Activated CD4-positive, alpha-beta T cell treated with anti-CD3 and anti-CD28 coated beads, Interleukin-2, amount 10 ng/mL, durations not matched to agents 7 days and 5 days (primary cell): ENCODE measurements around the gene CTNNA3. TPM values are rescaled to one million over a fixed set of nuclear protein-coding genes. Genes with fewer than 3 reads are reported as not detected.

Source experiments
- CTCF ChIA-PET: fragments of 350-600 bp; sonication (Branson Sonifier 250); formaldehyde crosslinking; loops from one replicate; lab custom pipeline; 2021; ENCODE audit warnings: antibody characterized with exemption; lab: Charles Lee
- POLR2A ChIA-PET: fragments of 350-600 bp; sonication (Branson Sonifier 250); formaldehyde crosslinking; loops from one replicate; lab custom pipeline; 2021; ENCODE audit warnings: antibody characterized with exemption; lab: Charles Lee
- DNase-seq: peaks from one replicate; pipeline ENCODE4 v3.0.0-alpha.2; 2020
- H3K27ac Mint-ChIP-seq: one replicate; pipeline ENCODE4 v1.8.0; 2021; ENCODE audit warnings: mild to moderate bottlenecking, moderate library complexity, mixed read lengths
- H3K27me3 Mint-ChIP-seq: one replicate; pipeline ENCODE4 v1.8.0; 2021; ENCODE audit warnings: mixed read lengths
- H3K36me3 Mint-ChIP-seq: one replicate; pipeline ENCODE4 v1.8.0; 2021; ENCODE audit warnings: low read depth, mixed read lengths
- H3K4me1 Mint-ChIP-seq: one replicate; pipeline ENCODE4 v1.8.0; 2021; ENCODE audit warnings: mixed read lengths
- H3K4me3 Mint-ChIP-seq: one replicate; pipeline ENCODE4 v1.8.0; 2021; ENCODE audit warnings: mild to moderate bottlenecking, moderate library complexity, mixed read lengths
- H3K9me3 Mint-ChIP-seq: one replicate; pipeline ENCODE4 v1.8.0; 2021; ENCODE audit warnings: mixed read lengths
- total RNA-seq, 2 experiments: library from RNA; stranded (reverse); gene quantifications; one replicate each; pipeline ENCODE4 v1.2.3, GENCODE V29; 2021

Gene CTNNA3
- total RNA-seq, 2 experiments from 2014 or later: 0.57 to 0.58 TPM

- Mint-ChIP-seq H3K4me3 (no peak overlapping the region), H3K4me1 (no peaks in the 10 kb centered on the region), H3K27ac (no peak overlapping the region), H3K9me3 (no peaks in the 10 kb centered on the region), H3K36me3 (no peaks in the 10 kb centered on the region), H3K27me3 (peaks cover 35% of the 10 kb centered on the region)
- POLR2A ChIA-PET: no interaction called here
- CTCF ChIA-PET: no interaction called here
- DNase-seq: no peak
Measured at GRCh38 chr10:66929375-66929774, 766.6 kb downstream of the CTNNA3 start.

GRCh38 chr10:66928776-66929175, 767.2 kb downstream of the CTNNA3 start:
- H3K4me3 Mint-ChIP-seq: no peak overlapping the region
- POLR2A ChIA-PET: no interaction called here
- no peak for DNase-seq
- no peaks in the 10 kb centered on the region for H3K36me3 Mint-ChIP-seq
- peaks cover 35% of the 10 kb centered on the region for H3K27me3 Mint-ChIP-seq
- H3K27ac Mint-ChIP-seq: no peak overlapping the region
- H3K9me3 Mint-ChIP-seq: no peaks in the 10 kb centered on the region
- CTCF ChIA-PET: interaction anchor here (0.6 kb wide), 1 partner anchor 12 kb away, joined by 3 read pairs; no protein-coding TSS in a partner anchor
- H3K4me1 Mint-ChIP-seq: no peaks in the 10 kb centered on the region

GRCh38 chr10:66927971-66928770, 767.8 kb downstream of the CTNNA3 start:
- H3K27ac Mint-ChIP-seq: no peak overlapping the region
- ChIA-PET CTCF (interaction anchor here (0.6 to 1.1 kb wide), 2 partner anchors 10 to 12 kb away, joined by 3 read pairs; no protein-coding TSS in a partner anchor), POLR2A (no interaction called here)
- peaks cover 35% of the 10 kb centered on the region for H3K27me3 Mint-ChIP-seq
- H3K4me3 Mint-ChIP-seq: no peak overlapping the region
- H3K36me3 Mint-ChIP-seq: no peaks in the 10 kb centered on the region
- no peaks in the 10 kb centered on the region for H3K9me3 Mint-ChIP-seq
- no peak for DNase-seq
- H3K4me1 Mint-ChIP-seq: no peaks in the 10 kb centered on the region

- no peaks in the 10 kb centered on the region for H3K4me1 Mint-ChIP-seq
- no peak overlapping the region for H3K4me3 Mint-ChIP-seq
- POLR2A ChIA-PET: no interaction called here
- CTCF ChIA-PET: interaction anchor here (1.1 kb wide), 1 partner anchor 11 kb away, joined by 3 read pairs; no protein-coding TSS in a partner anchor
- DNase-seq: no peak
- H3K27ac Mint-ChIP-seq: no peak overlapping the region
- H3K27me3 Mint-ChIP-seq: peaks cover 35% of the 10 kb centered on the region
- H3K36me3 Mint-ChIP-seq: no peaks in the 10 kb centered on the region
- H3K9me3 Mint-ChIP-seq: no peaks in the 10 kb centered on the region
Measured at GRCh38 chr10:66927251-66927935, 768.6 kb downstream of the CTNNA3 start.

DNA sequence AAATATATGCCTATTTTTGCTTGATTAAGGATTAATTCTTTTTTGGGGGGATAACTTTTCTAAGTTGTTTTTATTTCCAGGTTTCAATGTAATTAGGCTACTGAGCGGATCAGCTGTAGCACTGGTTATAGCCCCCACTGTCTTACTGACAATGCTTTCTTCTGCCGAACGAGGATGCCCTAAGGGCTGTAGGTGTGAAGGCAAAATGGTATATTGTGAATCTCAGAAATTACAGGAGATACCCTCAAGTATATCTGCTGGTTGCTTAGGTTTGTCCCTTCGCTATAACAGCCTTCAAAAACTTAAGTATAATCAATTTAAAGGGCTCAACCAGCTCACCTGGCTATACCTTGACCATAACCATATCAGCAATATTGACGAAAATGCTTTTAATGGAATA, 769.2 kb downstream of the CTNNA3 start:
- H3K27ac Mint-ChIP-seq: no peak overlapping the region
- POLR2A ChIA-PET: no interaction called here
- CTCF ChIA-PET: no interaction called here

DNA sequence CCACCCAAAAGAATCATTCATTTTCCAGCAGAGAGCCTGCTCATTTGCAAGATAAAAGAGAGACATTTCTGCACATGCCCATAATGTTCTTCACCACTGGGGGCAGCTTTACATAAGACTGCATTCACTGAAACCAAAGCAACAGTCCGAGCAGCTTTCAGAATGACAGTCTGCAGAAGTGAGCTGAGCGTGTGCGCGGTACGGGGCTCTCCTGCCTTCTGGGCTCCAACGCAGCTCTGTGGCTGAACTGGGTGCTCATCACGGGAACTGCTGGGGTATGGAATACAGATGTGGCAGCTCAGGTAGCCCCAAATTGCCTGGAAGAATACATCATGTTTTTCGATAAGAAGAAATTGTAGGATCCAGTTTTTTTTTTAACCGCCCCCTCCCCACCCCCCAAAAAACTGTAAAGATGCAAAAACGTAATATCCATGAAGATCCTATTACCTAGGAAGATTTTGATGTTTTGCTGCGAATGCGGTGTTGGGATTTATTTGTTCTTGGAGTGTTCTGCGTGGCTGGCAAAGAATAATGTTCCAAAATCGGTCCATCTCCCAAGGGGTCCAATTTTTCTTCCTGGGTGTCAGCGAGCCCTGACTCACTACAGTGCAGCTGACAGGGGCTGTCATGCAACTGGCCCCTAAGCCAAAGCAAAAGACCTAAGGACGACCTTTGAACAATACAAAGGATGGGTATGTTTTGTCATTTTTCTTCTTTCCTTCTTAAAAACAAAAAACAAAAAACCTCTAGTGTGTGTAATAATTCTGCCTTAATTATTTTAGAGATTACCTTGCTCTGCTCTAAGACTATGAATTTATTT, 769.9 kb downstream of the CTNNA3 start, which contains the start of gene LRRTM3:
Gene LRRTM3, plus strand, starts transcription at position 141 of the 820 bp plus-strand sequence.
- peak; percentile 22 for DNase-seq
- Mint-ChIP-seq H3K27me3 (peaks cover 35% of the 10 kb centered on the region), H3K4me3 (no peak within 1 kb of the TSS), H3K9me3 (no peaks in the 10 kb centered on the region), H3K36me3 (no peaks in the 10 kb centered on the region), H3K27ac (no peak within 1 kb of the TSS), H3K4me1 (no peaks in the 10 kb centered on the region)
- POLR2A ChIA-PET: no interaction called here
- CTCF ChIA-PET: no interaction called here

More for the DNA sequence above, 769.2 kb downstream of the CTNNA3 start:
- H3K4me3 Mint-ChIP-seq: no peak overlapping the region
- no peaks in the 10 kb centered on the region for H3K9me3 Mint-ChIP-seq
- no peaks in the 10 kb centered on the region for H3K4me1 Mint-ChIP-seq
- H3K36me3 Mint-ChIP-seq: no peaks in the 10 kb centered on the region
- DNase-seq: no peak
- H3K27me3 Mint-ChIP-seq: peaks cover 35% of the 10 kb centered on the region

GRCh38 chr10:66925373-66925772, 770.6 kb downstream of the CTNNA3 start:
- Mint-ChIP-seq H3K27ac (no peak overlapping the region), H3K4me3 (no peak overlapping the region), H3K27me3 (peaks cover 35% of the 10 kb centered on the region), H3K9me3 (no peaks in the 10 kb centered on the region), H3K36me3 (no peaks in the 10 kb centered on the region), H3K4me1 (no peaks in the 10 kb centered on the region)
- CTCF ChIA-PET: no interaction called here
- no peak for DNase-seq
- POLR2A ChIA-PET: no interaction called here

GRCh38 chr10:66924674-66925345, 771.2 kb downstream of the CTNNA3 start:
- POLR2A ChIA-PET: no interaction called here

GRCh38 chr10:66919248-66919647, 776.7 kb downstream of the CTNNA3 start:
- Mint-ChIP-seq H3K27me3 (no peaks in the 10 kb centered on the region), H3K4me1 (no peaks in the 10 kb centered on the region), H3K4me3 (no peak overlapping the region), H3K9me3 (no peaks in the 10 kb centered on the region), H3K36me3 (no peaks in the 10 kb centered on the region), H3K27ac (no peak overlapping the region)
- no peak for DNase-seq
- ChIA-PET CTCF (no interaction called here), POLR2A (no interaction called here)

More at GRCh38 chr10:66924674-66925345, 771.2 kb downstream of the CTNNA3 start:
- Mint-ChIP-seq H3K36me3 (no peaks in the 10 kb centered on the region), H3K4me3 (no peak overlapping the region), H3K27ac (no peak overlapping the region), H3K27me3 (peaks cover 35% of the 10 kb centered on the region), H3K4me1 (no peaks in the 10 kb centered on the region), H3K9me3 (no peaks in the 10 kb centered on the region)
- no peak for DNase-seq
- CTCF ChIA-PET: interaction anchor here (0.9 kb wide), 1 partner anchor 689 kb away, joined by 3 read pairs; no protein-coding TSS in a partner anchor

GRCh38 chr10:66917104-66917503, 778.9 kb downstream of the CTNNA3 start:
- no peak for DNase-seq
- H3K9me3 Mint-ChIP-seq: no peaks in the 10 kb centered on the region
- ChIA-PET CTCF (no interaction called here), POLR2A (no interaction called here)
- no peaks in the 10 kb centered on the region for H3K27me3 Mint-ChIP-seq
- H3K4me3 Mint-ChIP-seq: no peak overlapping the region
- H3K27ac Mint-ChIP-seq: no peak overlapping the region
- H3K4me1 Mint-ChIP-seq: no peaks in the 10 kb centered on the region
- no peaks in the 10 kb centered on the region for H3K36me3 Mint-ChIP-seq

- DNase-seq: no peak
- no peaks in the 10 kb centered on the region for H3K9me3 Mint-ChIP-seq
- no peak overlapping the region for H3K27ac Mint-ChIP-seq
- no peaks in the 10 kb centered on the region for H3K27me3 Mint-ChIP-seq
- no peaks in the 10 kb centered on the region for H3K36me3 Mint-ChIP-seq
- H3K4me3 Mint-ChIP-seq: no peak overlapping the region
- H3K4me1 Mint-ChIP-seq: no peaks in the 10 kb centered on the region
- ChIA-PET POLR2A (no interaction called here), CTCF (no interaction called here)
Measured at GRCh38 chr10:66916030-66916429, 780.0 kb downstream of the CTNNA3 start.

DNA sequence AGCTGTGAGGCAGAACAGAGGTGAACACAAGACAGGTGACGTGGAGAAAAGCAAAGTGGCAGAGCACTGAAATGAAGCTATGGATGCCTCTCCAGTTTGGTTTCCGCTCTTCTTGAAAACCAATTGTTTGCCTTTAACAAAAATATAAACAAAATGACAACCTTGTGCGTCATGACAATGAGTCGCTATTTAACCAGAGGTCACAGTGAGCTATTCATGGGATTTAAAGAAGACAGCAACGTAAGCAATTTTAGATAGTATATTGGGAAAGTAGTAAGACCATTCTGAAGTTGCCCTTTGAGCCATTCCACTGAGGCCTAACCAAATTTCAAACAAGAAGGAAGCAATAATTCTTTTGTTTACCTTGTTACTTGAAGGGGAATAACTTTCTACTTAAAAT, 785.3 kb downstream of the CTNNA3 start:
- ChIA-PET POLR2A (no interaction called here), CTCF (no interaction called here)
- H3K9me3 Mint-ChIP-seq: no peaks in the 10 kb centered on the region
- no peaks in the 10 kb centered on the region for H3K4me1 Mint-ChIP-seq
- no peaks in the 10 kb centered on the region for H3K27me3 Mint-ChIP-seq
- H3K36me3 Mint-ChIP-seq: no peaks in the 10 kb centered on the region
- no peak overlapping the region for H3K27ac Mint-ChIP-seq
- H3K4me3 Mint-ChIP-seq: no peak overlapping the region
- DNase-seq: no peak
